Measurements from ENCODE around the gene SLC5A11.

The SLC5A11 gene

GRCh38 chr16:24847358-24847664 is 1.5 kb downstream of the SLC5A11 start:
- Histone ChIP-seq H3K9ac (ENCODE audit: low read length in 5 of 5) (no peak overlapping the region), H3K27me3 (ENCODE audit: control insufficient read depth in 5 of 5, insufficient read depth in 4 of 5, low read length in 5 of 5) (peaks cover 0 to 2% (median 0%) of the 10 kb centered on the region in 5 donors), H3K36me3 (ENCODE audit: control insufficient read depth in 5 of 5, insufficient read depth in 5 of 5, low read length in 5 of 5) (no peaks in the 10 kb centered on the region), H3K27ac (ENCODE audit: low read depth, low read length) (no peak overlapping the region), H3K4me1 (ENCODE audit: control insufficient read depth in 5 of 5, insufficient read depth in 5 of 5, low read length in 5 of 5) (no peaks in the 10 kb centered on the region), H3K9me3 (ENCODE audit: control insufficient read depth in 5 of 5, low read length in 5 of 5) (no peaks in the 10 kb centered on the region), H3K4me3 (ENCODE audit: low read depth in 1 of 5, low read length in 5 of 5) (no peak overlapping the region)

GRCh38 chr16:24848065-24848464 is 2.3 kb downstream of the SLC5A11 start:
- Histone ChIP-seq H3K9me3 (ENCODE audit: control insufficient read depth in 5 of 5, low read length in 5 of 5) (no peaks in the 10 kb centered on the region), H3K36me3 (ENCODE audit: control insufficient read depth in 5 of 5, insufficient read depth in 5 of 5, low read length in 5 of 5) (no peaks in the 10 kb centered on the region), H3K9ac (ENCODE audit: low read length in 5 of 5) (no peak overlapping the region), H3K4me1 (ENCODE audit: control insufficient read depth in 5 of 5, insufficient read depth in 5 of 5, low read length in 5 of 5) (no peaks in the 10 kb centered on the region), H3K27me3 (ENCODE audit: control insufficient read depth in 5 of 5, insufficient read depth in 4 of 5, low read length in 5 of 5) (peaks cover 0 to 2% (median 0%) of the 10 kb centered on the region in 5 donors), H3K27ac (ENCODE audit: low read depth, low read length) (no peak overlapping the region), H3K4me3 (ENCODE audit: low read depth in 1 of 5, low read length in 5 of 5) (no peak overlapping the region)

- Histone ChIP-seq H3K4me3 (ENCODE audit: low read depth in 1 of 5, low read length in 5 of 5) (no peak overlapping the region), H3K27ac (ENCODE audit: low read depth, low read length) (no peak overlapping the region), H3K27me3 (ENCODE audit: control insufficient read depth in 5 of 5, insufficient read depth in 4 of 5, low read length in 5 of 5) (peaks cover 0 to 2% (median 0%) of the 10 kb centered on the region in 5 donors), H3K9ac (ENCODE audit: low read length in 5 of 5) (no peak overlapping the region), H3K4me1 (ENCODE audit: control insufficient read depth in 5 of 5, insufficient read depth in 5 of 5, low read length in 5 of 5) (peaks cover 0 to 6% (median 0%) of the 10 kb centered on the region in 5 donors), H3K9me3 (ENCODE audit: control insufficient read depth in 5 of 5, low read length in 5 of 5) (no peaks in the 10 kb centered on the region), H3K36me3 (ENCODE audit: control insufficient read depth in 5 of 5, insufficient read depth in 5 of 5, low read length in 5 of 5) (no peaks in the 10 kb centered on the region)
Measured at GRCh38 chr16:24849641-24850040, 3.9 kb downstream of the SLC5A11 start.

- no peak overlapping the region for H3K9ac ChIP-seq (ENCODE audit: low read length in 5 of 5)
- no peak overlapping the region for H3K27ac ChIP-seq (ENCODE audit: low read depth, low read length)
- H3K4me1 ChIP-seq (ENCODE audit: control insufficient read depth in 5 of 5, insufficient read depth in 5 of 5, low read length in 5 of 5): peaks cover 0 to 6% (median 0%) of the 10 kb centered on the region in 5 donors
- H3K9me3 ChIP-seq (ENCODE audit: control insufficient read depth in 5 of 5, low read length in 5 of 5): no peaks in the 10 kb centered on the region
- H3K36me3 ChIP-seq (ENCODE audit: control insufficient read depth in 5 of 5, insufficient read depth in 5 of 5, low read length in 5 of 5): no peaks in the 10 kb centered on the region
- H3K27me3 ChIP-seq (ENCODE audit: control insufficient read depth in 5 of 5, insufficient read depth in 4 of 5, low read length in 5 of 5): peaks cover 0 to 2% (median 0%) of the 10 kb centered on the region in 5 donors
- H3K4me3 ChIP-seq (ENCODE audit: low read depth in 1 of 5, low read length in 5 of 5): no peak overlapping the region
Measured at GRCh38 chr16:24850289-24850938, 4.7 kb downstream of the SLC5A11 start.

GRCh38 chr16:24851700-24852099 is 5.9 kb downstream of the SLC5A11 start:
- H3K9me3 ChIP-seq (ENCODE audit: control insufficient read depth in 5 of 5, low read length in 5 of 5): no peaks in the 10 kb centered on the region
- no peak overlapping the region for H3K27ac ChIP-seq (ENCODE audit: low read depth, low read length)
- no peak overlapping the region for H3K4me3 ChIP-seq (ENCODE audit: low read depth in 1 of 5, low read length in 5 of 5)
- peaks cover 0 to 6% (median 0%) of the 10 kb centered on the region in 5 donors for H3K4me1 ChIP-seq (ENCODE audit: control insufficient read depth in 5 of 5, insufficient read depth in 5 of 5, low read length in 5 of 5)
- no peaks in the 10 kb centered on the region for H3K36me3 ChIP-seq (ENCODE audit: control insufficient read depth in 5 of 5, insufficient read depth in 5 of 5, low read length in 5 of 5)
- H3K27me3 ChIP-seq (ENCODE audit: control insufficient read depth in 5 of 5, insufficient read depth in 4 of 5, low read length in 5 of 5): no peaks in the 10 kb centered on the region
- H3K9ac ChIP-seq (ENCODE audit: low read length in 5 of 5): no peak overlapping the region

GRCh38 chr16:24852281-24852721 is 6.5 kb downstream of the SLC5A11 start:
- H3K27ac ChIP-seq (ENCODE audit: low read depth, low read length): no peak overlapping the region
- peaks cover 0 to 6% (median 0%) of the 10 kb centered on the region in 5 donors for H3K4me1 ChIP-seq (ENCODE audit: control insufficient read depth in 5 of 5, insufficient read depth in 5 of 5, low read length in 5 of 5)
- H3K9ac ChIP-seq (ENCODE audit: low read length in 5 of 5): no peak overlapping the region
- no peaks in the 10 kb centered on the region for H3K36me3 ChIP-seq (ENCODE audit: control insufficient read depth in 5 of 5, insufficient read depth in 5 of 5, low read length in 5 of 5)
- H3K27me3 ChIP-seq (ENCODE audit: control insufficient read depth in 5 of 5, insufficient read depth in 4 of 5, low read length in 5 of 5): no peaks in the 10 kb centered on the region
- no peaks in the 10 kb centered on the region for H3K9me3 ChIP-seq (ENCODE audit: control insufficient read depth in 5 of 5, low read length in 5 of 5)
- H3K4me3 ChIP-seq (ENCODE audit: low read depth in 1 of 5, low read length in 5 of 5): no peak overlapping the region

GRCh38 chr16:24853169-24853824 is 7.5 kb downstream of the SLC5A11 start:
- no peaks in the 10 kb centered on the region for H3K27me3 ChIP-seq (ENCODE audit: control insufficient read depth in 5 of 5, insufficient read depth in 4 of 5, low read length in 5 of 5)
- H3K36me3 ChIP-seq (ENCODE audit: control insufficient read depth in 5 of 5, insufficient read depth in 5 of 5, low read length in 5 of 5): no peaks in the 10 kb centered on the region
- no peaks in the 10 kb centered on the region for H3K9me3 ChIP-seq (ENCODE audit: control insufficient read depth in 5 of 5, low read length in 5 of 5)
- no peak overlapping the region for H3K27ac ChIP-seq (ENCODE audit: low read depth, low read length)
- H3K9ac ChIP-seq (ENCODE audit: low read length in 5 of 5): no peak overlapping the region
- H3K4me1 ChIP-seq (ENCODE audit: control insufficient read depth in 5 of 5, insufficient read depth in 5 of 5, low read length in 5 of 5): peaks cover 0 to 6% (median 0%) of the 10 kb centered on the region in 5 donors
- H3K4me3 ChIP-seq (ENCODE audit: low read depth in 1 of 5, low read length in 5 of 5): no peak overlapping the region

- no peaks in the 10 kb centered on the region for H3K9me3 ChIP-seq (ENCODE audit: control insufficient read depth in 5 of 5, low read length in 5 of 5)
- H3K9ac ChIP-seq (ENCODE audit: low read length in 5 of 5): no peak overlapping the region
- H3K36me3 ChIP-seq (ENCODE audit: control insufficient read depth in 5 of 5, insufficient read depth in 5 of 5, low read length in 5 of 5): no peaks in the 10 kb centered on the region
- H3K27me3 ChIP-seq (ENCODE audit: control insufficient read depth in 5 of 5, insufficient read depth in 4 of 5, low read length in 5 of 5): no peaks in the 10 kb centered on the region
- H3K4me3 ChIP-seq (ENCODE audit: low read depth in 1 of 5, low read length in 5 of 5): no peak overlapping the region
- no peak overlapping the region for H3K27ac ChIP-seq (ENCODE audit: low read depth, low read length)
- peaks cover 0 to 6% (median 0%) of the 10 kb centered on the region in 5 donors for H3K4me1 ChIP-seq (ENCODE audit: control insufficient read depth in 5 of 5, insufficient read depth in 5 of 5, low read length in 5 of 5)
Measured at GRCh38 chr16:24853830-24854229, 8.1 kb downstream of the SLC5A11 start.

- no peak overlapping the region for H3K27ac ChIP-seq (ENCODE audit: low read depth, low read length)
- H3K36me3 ChIP-seq (ENCODE audit: control insufficient read depth in 5 of 5, insufficient read depth in 5 of 5, low read length in 5 of 5): no peaks in the 10 kb centered on the region
- peaks cover 0 to 6% (median 0%) of the 10 kb centered on the region in 5 donors for H3K4me1 ChIP-seq (ENCODE audit: control insufficient read depth in 5 of 5, insufficient read depth in 5 of 5, low read length in 5 of 5)
- H3K4me3 ChIP-seq (ENCODE audit: low read depth in 1 of 5, low read length in 5 of 5): no peak overlapping the region
- H3K27me3 ChIP-seq (ENCODE audit: control insufficient read depth in 5 of 5, insufficient read depth in 4 of 5, low read length in 5 of 5): no peaks in the 10 kb centered on the region
- no peak overlapping the region for H3K9ac ChIP-seq (ENCODE audit: low read length in 5 of 5)
- H3K9me3 ChIP-seq (ENCODE audit: control insufficient read depth in 5 of 5, low read length in 5 of 5): no peaks in the 10 kb centered on the region
Measured at GRCh38 chr16:24854607-24855171, 8.9 kb downstream of the SLC5A11 start.

GRCh38 chr16:24855678-24856077 is 9.9 kb downstream of the SLC5A11 start:
- Histone ChIP-seq H3K9ac (ENCODE audit: low read length in 5 of 5) (no peak overlapping the region), H3K36me3 (ENCODE audit: control insufficient read depth in 5 of 5, insufficient read depth in 5 of 5, low read length in 5 of 5) (no peaks in the 10 kb centered on the region), H3K9me3 (ENCODE audit: control insufficient read depth in 5 of 5, low read length in 5 of 5) (no peaks in the 10 kb centered on the region), H3K4me3 (ENCODE audit: low read depth in 1 of 5, low read length in 5 of 5) (no peak overlapping the region), H3K4me1 (ENCODE audit: control insufficient read depth in 5 of 5, insufficient read depth in 5 of 5, low read length in 5 of 5) (peaks cover 0 to 6% (median 0%) of the 10 kb centered on the region in 5 donors), H3K27ac (ENCODE audit: low read depth, low read length) (no peak overlapping the region), H3K27me3 (ENCODE audit: control insufficient read depth in 5 of 5, insufficient read depth in 4 of 5, low read length in 5 of 5) (no peaks in the 10 kb centered on the region)

Measured in subcutaneous abdominal adipose tissue (tissue), 5 donors.